ENCODE data around the gene ERI3.

ERI3 gene

GRCh38 chr1:44282704-44283426 lies 72.2 kb downstream of the ERI3 start:
- DNase-seq (ENCODE audit: low spot score) = no peak

- no peak for DNase-seq (ENCODE audit: low spot score)
Measured at GRCh38 chr1:44281962-44282703, 72.9 kb downstream of the ERI3 start.

DNA sequence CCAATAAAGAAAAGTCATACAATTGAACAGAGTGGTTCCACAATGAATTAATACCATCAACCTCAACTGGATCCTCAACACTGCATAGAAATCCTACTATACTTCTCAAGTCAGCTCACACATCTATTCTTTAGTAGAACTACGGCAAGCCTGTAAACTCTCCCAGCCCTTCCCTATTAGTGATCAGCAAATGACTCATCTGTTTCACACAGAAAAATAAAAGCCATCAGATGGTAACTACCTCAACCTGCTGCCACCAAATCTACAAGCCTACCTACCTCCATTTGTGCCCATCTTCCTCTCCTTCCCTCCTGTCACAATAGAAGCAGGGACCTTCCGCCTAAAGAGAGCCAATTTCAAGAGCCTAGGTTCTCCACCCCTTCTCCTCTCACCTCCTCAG lies 78.2 kb downstream of the ERI3 start:
- no peak for DNase-seq (ENCODE audit: low spot score)

- DNase-seq (ENCODE audit: low spot score) = no peak
Measured at GRCh38 chr1:44275991-44276405, 79.1 kb downstream of the ERI3 start.

GRCh38 chr1:44275296-44275962 lies 79.6 kb downstream of the ERI3 start:
- no peak for DNase-seq (ENCODE audit: low spot score)

DNA sequence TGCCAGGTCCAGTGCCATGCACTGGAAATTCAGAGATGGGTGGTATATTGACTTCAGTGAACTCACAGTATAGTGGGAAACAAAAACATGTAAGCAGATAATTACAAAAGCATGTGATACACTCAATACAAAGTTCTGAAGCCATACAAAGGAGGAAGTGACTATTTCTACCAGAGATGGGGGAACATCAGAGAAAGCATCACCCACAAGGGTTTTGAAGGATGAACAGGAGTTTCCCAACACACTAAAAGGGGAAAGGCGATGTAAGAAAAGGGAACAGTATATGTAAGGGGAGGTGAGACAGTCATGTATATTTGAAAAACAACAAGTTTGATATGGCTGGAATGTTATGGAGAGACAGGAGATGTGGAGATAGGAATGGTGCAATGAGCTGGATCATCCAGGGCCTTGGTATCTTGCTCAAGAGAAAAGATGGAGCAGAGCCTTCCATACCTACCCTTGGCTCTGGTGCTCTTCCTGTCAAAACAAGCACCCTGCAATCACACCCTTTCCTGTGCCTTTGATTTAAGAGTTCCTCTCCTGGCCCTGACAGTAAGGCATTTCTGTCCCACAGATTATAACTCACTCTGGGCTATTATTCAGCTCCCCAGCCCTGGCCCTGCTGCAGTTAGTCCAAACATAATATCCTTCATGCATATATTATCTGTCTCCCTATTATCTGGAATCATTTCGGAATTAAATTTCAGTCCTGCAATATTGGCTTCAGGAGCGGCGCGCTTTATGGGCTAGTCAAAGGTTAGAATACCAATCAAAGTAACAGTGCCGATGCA lies 81.3 kb downstream of the ERI3 start:
- DNase-seq (ENCODE audit: low spot score) = no peak

- no peak for DNase-seq (ENCODE audit: low spot score)
Measured at GRCh38 chr1:44272992-44273391, 82.1 kb downstream of the ERI3 start.

DNA sequence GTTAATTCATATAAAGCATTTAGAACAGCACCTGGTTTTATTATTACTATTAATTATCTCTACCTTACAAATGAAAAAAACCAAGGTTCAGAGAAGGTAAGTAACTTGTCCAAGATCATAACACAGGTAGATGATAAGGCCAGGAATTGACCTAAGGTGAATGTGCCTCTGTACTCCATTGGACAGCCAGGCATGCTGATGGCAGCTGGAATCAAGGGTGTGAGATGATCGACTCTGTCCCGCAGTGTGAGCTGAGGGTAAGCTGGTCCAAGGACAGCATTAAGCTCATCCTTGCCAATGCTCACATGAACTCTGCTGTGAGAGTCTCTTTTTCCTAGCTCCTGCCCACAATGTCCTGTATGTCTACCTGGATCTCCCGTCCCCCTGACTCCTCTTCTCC lies 83.4 kb downstream of the ERI3 start:
- DNase-seq (ENCODE audit: low spot score) = no peak

- DNase-seq (ENCODE audit: low spot score) = no peak
Measured at GRCh38 chr1:44270686-44271628, 84.1 kb downstream of the ERI3 start.

DNA sequence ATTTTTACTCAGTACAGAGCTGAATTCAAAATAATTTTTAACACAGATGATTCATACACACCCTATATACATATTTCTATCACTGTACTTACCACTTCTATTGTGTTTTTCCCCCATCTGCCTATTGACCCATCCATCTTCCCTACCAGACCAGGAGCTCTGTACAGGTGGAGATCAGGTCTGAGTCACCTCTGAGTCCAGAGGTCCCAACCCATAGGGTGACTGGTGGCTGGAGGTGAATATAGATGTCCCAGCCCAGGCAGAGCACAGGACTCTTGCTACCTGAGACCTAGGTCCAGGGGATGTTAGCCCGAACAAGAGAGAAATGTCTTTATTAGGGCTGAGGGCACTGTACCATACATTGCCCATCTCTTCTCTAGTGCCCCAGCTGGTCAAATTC lies 87.0 kb downstream of the ERI3 start:
- DNase-seq (ENCODE audit: low spot score) = no peak

- DNase-seq (ENCODE audit: low spot score) = no peak
Measured at GRCh38 chr1:44267438-44267837, 87.6 kb downstream of the ERI3 start.

DNA sequence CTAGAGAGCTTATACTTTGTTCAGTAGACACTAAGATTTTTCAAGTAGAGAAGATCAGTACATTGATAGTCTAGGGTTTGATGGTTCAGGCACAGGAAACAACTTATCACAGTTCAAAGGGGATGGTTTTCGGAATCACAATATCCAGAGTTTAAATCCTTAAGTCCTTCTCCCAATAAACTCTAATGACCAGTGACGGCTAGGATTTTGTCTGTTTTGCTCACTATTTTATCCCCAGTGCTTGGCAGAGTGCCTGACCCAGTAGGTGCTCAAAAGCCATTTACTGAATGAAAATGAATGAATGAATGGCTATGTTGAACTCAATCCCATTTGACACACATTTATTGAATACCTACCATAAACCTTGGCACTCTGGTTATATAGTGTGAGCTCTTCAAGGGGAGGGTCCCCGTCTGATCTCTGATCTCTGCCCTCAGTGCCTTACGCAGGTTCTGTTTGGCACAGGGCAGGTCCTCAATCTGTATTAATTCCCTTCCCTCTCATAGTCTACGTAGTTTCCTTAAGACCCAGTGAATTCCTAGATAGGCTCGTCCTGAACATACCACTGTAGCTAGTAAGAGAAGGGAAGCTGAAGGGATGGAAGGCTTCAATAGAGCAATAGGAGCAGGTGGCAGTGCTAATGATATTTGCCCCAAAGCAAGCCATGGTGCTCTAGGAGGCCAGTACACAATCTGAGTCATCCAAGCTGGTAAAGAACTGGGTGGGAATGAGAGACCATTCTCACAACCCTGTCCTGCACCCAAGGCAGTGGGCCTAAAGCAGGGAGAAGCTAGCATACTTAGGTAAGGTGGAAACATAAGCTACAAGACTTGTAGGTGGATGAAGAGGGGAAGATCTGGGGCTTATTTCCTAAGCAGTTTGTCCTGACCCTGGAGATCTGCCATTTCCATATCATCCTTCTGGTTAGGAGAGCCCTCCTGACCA lies 88.4 kb downstream of the ERI3 start:
- DNase-seq (ENCODE audit: low spot score) = no peak

- DNase-seq (ENCODE audit: low spot score) = no peak
Measured at GRCh38 chr1:44265656-44266358, 89.2 kb downstream of the ERI3 start.

DNA sequence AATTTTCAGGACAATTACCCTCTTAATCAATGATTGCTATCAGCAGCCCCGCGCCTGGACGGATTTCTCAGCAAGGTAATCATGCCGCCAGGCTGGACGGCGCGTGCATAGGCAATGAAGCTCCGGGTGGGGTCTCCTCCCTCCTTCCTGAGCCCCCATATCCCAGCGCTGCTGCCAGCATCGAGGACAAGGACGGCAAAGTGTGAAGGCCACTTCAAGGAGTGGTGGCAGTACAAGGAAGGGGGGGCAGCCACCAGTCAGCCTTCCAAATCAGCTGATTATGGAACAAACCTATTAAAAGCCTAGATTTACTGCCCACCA lies 90.6 kb downstream of the ERI3 start:
- no peak for DNase-seq (ENCODE audit: low spot score)

DNA sequence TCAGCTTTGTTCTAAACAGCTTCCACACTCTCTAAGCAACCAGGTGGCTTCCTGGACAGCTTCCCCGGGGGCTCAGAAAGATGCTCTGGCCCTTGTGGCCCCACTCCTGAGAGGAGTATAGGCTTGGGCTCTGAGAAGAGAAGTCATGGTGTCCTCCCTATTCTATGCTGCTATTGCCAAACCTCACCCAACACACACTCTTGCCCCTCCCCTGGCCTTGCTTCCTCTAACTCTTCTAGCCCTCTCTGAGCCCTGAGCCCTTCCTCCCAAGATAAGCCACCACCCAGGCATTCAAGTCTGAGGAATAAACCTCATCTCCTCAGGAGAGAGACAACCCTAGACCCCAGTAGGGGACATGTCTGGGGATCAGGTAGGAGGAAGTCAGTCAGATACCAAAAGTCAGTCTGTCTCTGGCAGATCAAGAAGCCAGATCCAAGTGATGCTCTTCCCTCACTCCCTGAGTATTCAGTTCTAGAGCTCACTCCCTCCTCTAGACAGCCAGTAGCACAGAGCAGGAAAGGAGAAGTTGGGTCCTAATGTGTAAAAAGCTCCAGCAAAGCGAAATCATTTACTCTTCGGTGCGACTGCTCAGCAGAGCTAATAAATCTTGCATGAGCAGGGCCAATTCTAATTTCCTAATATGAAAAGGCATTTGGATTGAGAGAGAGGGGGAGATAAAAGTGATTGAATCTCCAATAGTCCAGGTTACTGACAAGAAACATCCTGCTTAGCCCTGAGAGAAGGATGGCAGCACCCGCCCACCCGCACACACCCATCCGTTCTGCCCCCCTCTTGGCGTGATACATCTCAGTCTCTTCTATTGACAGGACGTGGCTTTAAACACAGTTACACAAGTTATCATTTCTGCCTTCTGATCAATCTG lies 91.2 kb downstream of the ERI3 start:
- DNase-seq (ENCODE audit: low spot score) = no peak

DNA sequence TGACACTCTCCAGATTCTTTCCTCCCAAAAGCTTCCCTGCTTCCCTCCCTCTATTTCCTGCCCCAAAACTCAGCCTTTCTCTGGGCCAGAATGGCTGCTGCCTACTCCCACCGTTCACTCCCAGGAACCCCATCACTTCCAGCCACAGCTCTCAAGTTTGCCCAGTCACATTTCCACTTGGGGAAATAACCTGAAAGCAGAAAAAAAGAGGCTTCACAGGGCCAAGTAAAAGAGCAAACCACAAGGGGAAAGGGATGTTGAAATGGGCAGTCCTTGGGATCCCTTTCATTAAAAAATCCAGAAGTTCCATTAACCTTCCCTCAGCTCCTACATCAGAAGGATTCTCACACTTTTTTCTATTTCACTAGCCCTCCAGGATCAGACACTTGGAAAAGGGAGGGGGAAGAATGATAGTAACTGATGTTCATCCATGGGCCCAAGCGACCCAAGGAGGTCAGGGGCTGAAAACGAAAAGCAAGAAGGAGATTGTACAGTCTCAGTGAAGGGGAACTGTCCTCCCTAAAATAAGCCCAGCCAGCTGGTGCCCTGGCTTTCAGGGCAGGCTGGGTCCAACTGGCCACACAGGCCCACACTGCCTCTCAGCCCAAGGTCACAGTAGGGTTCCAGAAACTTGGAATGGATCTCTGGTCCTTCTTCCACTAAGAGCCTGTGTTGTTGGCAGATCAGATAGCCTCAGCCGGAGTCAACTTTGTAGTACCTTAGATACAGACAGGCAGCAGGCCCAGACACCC lies 92.1 kb downstream of the ERI3 start:
- DNase-seq (ENCODE audit: low spot score) = no peak

DNA sequence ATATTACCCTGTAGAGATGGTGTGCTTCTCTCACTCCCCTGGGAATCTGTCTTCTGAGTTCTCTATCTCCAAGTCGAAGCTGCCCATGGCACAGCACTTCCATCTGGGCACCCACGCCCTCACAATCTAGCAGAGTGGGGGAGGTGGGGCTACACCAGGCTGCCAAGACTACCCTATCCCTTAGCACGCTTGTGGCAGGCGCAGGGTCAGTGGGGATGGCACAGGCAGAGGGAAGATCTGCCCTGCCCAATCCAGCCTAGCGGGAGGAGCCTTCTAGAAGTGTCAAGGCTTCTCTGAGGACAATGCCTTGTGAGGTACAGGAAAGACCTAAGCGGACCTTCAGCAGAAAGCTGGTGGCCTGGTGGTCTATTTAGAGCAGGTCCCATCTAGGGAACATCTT lies 92.6 kb downstream of the ERI3 start:
- no peak for DNase-seq (ENCODE audit: low spot score)

DNA sequence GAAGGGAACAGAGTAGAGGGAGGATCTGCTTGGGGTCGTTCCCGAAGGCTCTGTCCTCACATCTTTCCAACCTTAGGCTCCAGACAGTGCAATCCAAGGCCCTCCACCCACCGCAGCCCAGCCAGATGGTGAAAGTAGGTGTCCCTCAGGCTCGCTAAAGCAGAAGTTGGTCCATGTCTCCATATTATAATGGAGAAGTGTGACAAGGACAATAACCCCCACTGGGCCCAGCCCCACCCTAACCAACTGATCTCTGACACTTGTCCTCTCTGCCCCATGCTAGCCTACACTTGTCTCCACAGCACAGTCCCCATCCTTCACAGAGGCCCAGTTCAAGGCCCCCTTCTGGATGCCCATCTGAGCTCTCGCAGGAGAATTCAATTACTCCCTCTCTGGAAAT lies 93.1 kb downstream of the ERI3 start:
- no peak for DNase-seq (ENCODE audit: low spot score)
